ENCODE measurements around the gene CAMK1G.

CAMK1G gene

GRCh38 chr1:209624558-209625549, 41.3 kb downstream of the CAMK1G start:
- Mint-ChIP-seq H3K27me3 (ENCODE audit: low read depth) (no peaks in the 10 kb centered on the region), H3K4me3 (no peak overlapping the region), H3K36me3 (ENCODE audit: low read depth) (no peaks in the 10 kb centered on the region), H3K4me1 (ENCODE audit: low read depth) (no peaks in the 10 kb centered on the region), H3K27ac (no peak overlapping the region), H3K9me3 (no peaks in the 10 kb centered on the region)
- DNase-seq (ENCODE audit: low spot score), result no peak

- no peak overlapping the region for H3K4me3 Mint-ChIP-seq
- no peaks in the 10 kb centered on the region for H3K27me3 Mint-ChIP-seq (ENCODE audit: low read depth)
- H3K9me3 Mint-ChIP-seq, result no peaks in the 10 kb centered on the region
- no peak for DNase-seq (ENCODE audit: low spot score)
- H3K4me1 Mint-ChIP-seq (ENCODE audit: low read depth), result no peaks in the 10 kb centered on the region
- H3K27ac Mint-ChIP-seq, result no peak overlapping the region
- H3K36me3 Mint-ChIP-seq (ENCODE audit: low read depth), result no peaks in the 10 kb centered on the region
Measured at GRCh38 chr1:209625791-209626285, 42.3 kb downstream of the CAMK1G start.

GRCh38 chr1:209626346-209627026, 43.0 kb downstream of the CAMK1G start:
- Mint-ChIP-seq H3K9me3 (no peaks in the 10 kb centered on the region), H3K36me3 (ENCODE audit: low read depth) (no peaks in the 10 kb centered on the region), H3K4me3 (no peak overlapping the region), H3K27ac (no peak overlapping the region), H3K4me1 (ENCODE audit: low read depth) (no peaks in the 10 kb centered on the region), H3K27me3 (ENCODE audit: low read depth) (no peaks in the 10 kb centered on the region)
- DNase-seq (ENCODE audit: low spot score), result no peak

GRCh38 chr1:209627027-209627731, 43.7 kb downstream of the CAMK1G start:
- no peak overlapping the region for H3K27ac Mint-ChIP-seq

GRCh38 chr1:209627732-209628196, 44.2 kb downstream of the CAMK1G start:
- Mint-ChIP-seq H3K27me3 (ENCODE audit: low read depth) (no peaks in the 10 kb centered on the region), H3K36me3 (ENCODE audit: low read depth) (no peaks in the 10 kb centered on the region), H3K4me1 (ENCODE audit: low read depth) (no peaks in the 10 kb centered on the region), H3K4me3 (no peak overlapping the region), H3K27ac (no peak overlapping the region), H3K9me3 (no peaks in the 10 kb centered on the region)
- DNase-seq (ENCODE audit: low spot score), result peak; percentile 63

More at GRCh38 chr1:209627027-209627731, 43.7 kb downstream of the CAMK1G start:
- no peaks in the 10 kb centered on the region for H3K36me3 Mint-ChIP-seq (ENCODE audit: low read depth)
- no peaks in the 10 kb centered on the region for H3K4me1 Mint-ChIP-seq (ENCODE audit: low read depth)
- H3K9me3 Mint-ChIP-seq, result no peaks in the 10 kb centered on the region
- no peaks in the 10 kb centered on the region for H3K27me3 Mint-ChIP-seq (ENCODE audit: low read depth)
- no peak overlapping the region for H3K4me3 Mint-ChIP-seq
- no peak for DNase-seq (ENCODE audit: low spot score)

GRCh38 chr1:209628618-209629299, 45.2 kb downstream of the CAMK1G start:
- Mint-ChIP-seq H3K36me3 (ENCODE audit: low read depth) (no peaks in the 10 kb centered on the region), H3K27me3 (ENCODE audit: low read depth) (no peaks in the 10 kb centered on the region), H3K27ac (no peak overlapping the region), H3K4me3 (no peak overlapping the region), H3K4me1 (ENCODE audit: low read depth) (no peaks in the 10 kb centered on the region), H3K9me3 (no peaks in the 10 kb centered on the region)
- no peak for DNase-seq (ENCODE audit: low spot score)

- no peak for DNase-seq (ENCODE audit: low spot score)
- no peaks in the 10 kb centered on the region for H3K9me3 Mint-ChIP-seq
- peaks cover under 1% of the 10 kb centered on the region for H3K4me1 Mint-ChIP-seq (ENCODE audit: low read depth)
- H3K27ac Mint-ChIP-seq, result no peak overlapping the region
- no peaks in the 10 kb centered on the region for H3K36me3 Mint-ChIP-seq (ENCODE audit: low read depth)
- no peaks in the 10 kb centered on the region for H3K27me3 Mint-ChIP-seq (ENCODE audit: low read depth)
- H3K4me3 Mint-ChIP-seq, result no peak overlapping the region
Measured at GRCh38 chr1:209629621-209630382, 46.3 kb downstream of the CAMK1G start.

- Mint-ChIP-seq H3K4me3 (no peak overlapping the region), H3K4me1 (ENCODE audit: low read depth) (peaks cover 6% of the 10 kb centered on the region), H3K27me3 (ENCODE audit: low read depth) (no peaks in the 10 kb centered on the region), H3K36me3 (ENCODE audit: low read depth) (no peaks in the 10 kb centered on the region), H3K9me3 (no peaks in the 10 kb centered on the region), H3K27ac (no peak overlapping the region)
- DNase-seq (ENCODE audit: low spot score), result no peak
Measured at GRCh38 chr1:209630383-209631225, 47.1 kb downstream of the CAMK1G start.

GRCh38 chr1:209633335-209633997, 50.0 kb downstream of the CAMK1G start:
- Mint-ChIP-seq H3K4me1 (ENCODE audit: low read depth) (peaks cover 10% of the 10 kb centered on the region), H3K27ac (no peak overlapping the region), H3K27me3 (ENCODE audit: low read depth) (no peaks in the 10 kb centered on the region), H3K36me3 (ENCODE audit: low read depth) (no peaks in the 10 kb centered on the region), H3K4me3 (no peak overlapping the region), H3K9me3 (no peaks in the 10 kb centered on the region)
- no peak for DNase-seq (ENCODE audit: low spot score)

GRCh38 chr1:209634005-209634737, 50.7 kb downstream of the CAMK1G start:
- H3K9me3 Mint-ChIP-seq, result no peaks in the 10 kb centered on the region
- peaks cover 10% of the 10 kb centered on the region for H3K4me1 Mint-ChIP-seq (ENCODE audit: low read depth)
- H3K27ac Mint-ChIP-seq, result no peak overlapping the region
- DNase-seq (ENCODE audit: low spot score), result no peak
- no peaks in the 10 kb centered on the region for H3K27me3 Mint-ChIP-seq (ENCODE audit: low read depth)
- no peaks in the 10 kb centered on the region for H3K36me3 Mint-ChIP-seq (ENCODE audit: low read depth)
- H3K4me3 Mint-ChIP-seq, result no peak overlapping the region

GRCh38 chr1:209635850-209636249, 52.3 kb downstream of the CAMK1G start:
- Mint-ChIP-seq H3K36me3 (ENCODE audit: low read depth) (no peaks in the 10 kb centered on the region), H3K9me3 (no peaks in the 10 kb centered on the region), H3K27ac (peak overlapping the region; percentile 26), H3K4me3 (no peak overlapping the region), H3K27me3 (ENCODE audit: low read depth) (no peaks in the 10 kb centered on the region), H3K4me1 (ENCODE audit: low read depth) (peaks cover 10% of the 10 kb centered on the region)
- no peak for DNase-seq (ENCODE audit: low spot score)
